ENCODE results near the gene TMEM9.

DNA sequence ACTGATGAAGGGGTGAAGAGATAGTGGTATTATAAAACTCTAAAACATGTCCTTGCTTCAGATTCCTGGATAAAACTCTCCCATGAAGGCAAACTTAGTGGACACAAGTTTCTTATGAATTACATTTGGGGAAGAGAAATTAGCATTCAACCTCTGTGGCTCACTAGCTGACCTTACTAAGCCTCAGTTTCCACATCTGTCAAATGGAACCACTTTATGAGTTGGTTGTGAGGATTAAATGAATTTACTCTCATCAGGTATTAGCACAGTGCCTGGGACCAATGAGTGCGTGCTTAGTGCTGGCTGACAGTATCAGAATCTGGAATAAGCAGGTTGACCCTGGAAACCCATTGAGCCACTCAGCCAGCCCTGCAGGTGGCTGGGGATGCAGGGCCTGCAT is 44.6 kb downstream of the TMEM9 start:
- no peak for TF ChIP-seq CTCF (IDR thresholded peaks at IDR 0.05)
- no peak for TF ChIP-seq POLR2AphosphoS5 (IDR thresholded peaks at IDR 0.05)
